Amygdala (tissue), 56 donors: ENCODE data around the gene STARD10.

Source experiments
- DNase-seq, 56 donors: peaks; one replicate each; lab custom pipeline; 2025; lab: John Stamatoyannopoulos, UW

STARD10 gene

DNA sequence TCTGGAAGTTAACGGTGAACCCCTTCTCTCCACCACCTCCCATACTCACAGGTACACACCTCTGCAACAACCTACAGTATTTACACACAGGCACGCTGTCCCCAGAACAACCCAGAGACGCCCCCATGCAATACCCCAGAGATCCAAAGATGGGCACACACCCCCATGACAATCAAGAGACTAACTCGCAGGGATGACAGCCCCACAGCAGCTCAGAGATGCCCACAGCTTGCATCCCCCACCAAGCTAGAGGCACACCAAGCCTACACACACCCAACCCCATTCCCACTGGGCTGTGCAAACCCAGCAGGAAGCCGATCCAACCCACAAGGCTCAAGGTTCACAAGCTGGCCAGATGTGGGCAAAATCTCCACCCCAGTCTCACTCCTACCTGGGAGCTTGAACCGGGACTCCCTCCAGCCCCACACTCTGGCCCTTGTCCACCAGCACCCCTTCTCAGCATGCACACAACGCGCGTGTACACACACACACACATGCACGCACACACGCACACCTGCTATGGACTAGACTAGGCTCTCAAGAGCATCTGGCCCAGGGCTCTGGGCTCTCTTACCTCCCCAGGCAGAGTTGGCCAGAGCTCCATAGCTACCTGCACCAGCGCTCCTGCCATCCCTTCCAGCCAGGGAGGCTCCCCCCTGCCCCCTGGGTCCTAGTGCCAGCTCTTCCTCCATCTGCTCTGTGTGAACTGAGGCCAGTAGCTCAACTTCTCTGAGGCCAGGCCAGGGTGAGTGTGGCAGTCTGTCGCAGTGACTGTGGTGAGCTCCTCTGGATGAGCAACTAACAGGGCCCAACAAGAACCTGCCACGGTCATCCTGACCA, 11.5 kb downstream of the STARD10 start:
- DNase-seq, result no peak

DNA sequence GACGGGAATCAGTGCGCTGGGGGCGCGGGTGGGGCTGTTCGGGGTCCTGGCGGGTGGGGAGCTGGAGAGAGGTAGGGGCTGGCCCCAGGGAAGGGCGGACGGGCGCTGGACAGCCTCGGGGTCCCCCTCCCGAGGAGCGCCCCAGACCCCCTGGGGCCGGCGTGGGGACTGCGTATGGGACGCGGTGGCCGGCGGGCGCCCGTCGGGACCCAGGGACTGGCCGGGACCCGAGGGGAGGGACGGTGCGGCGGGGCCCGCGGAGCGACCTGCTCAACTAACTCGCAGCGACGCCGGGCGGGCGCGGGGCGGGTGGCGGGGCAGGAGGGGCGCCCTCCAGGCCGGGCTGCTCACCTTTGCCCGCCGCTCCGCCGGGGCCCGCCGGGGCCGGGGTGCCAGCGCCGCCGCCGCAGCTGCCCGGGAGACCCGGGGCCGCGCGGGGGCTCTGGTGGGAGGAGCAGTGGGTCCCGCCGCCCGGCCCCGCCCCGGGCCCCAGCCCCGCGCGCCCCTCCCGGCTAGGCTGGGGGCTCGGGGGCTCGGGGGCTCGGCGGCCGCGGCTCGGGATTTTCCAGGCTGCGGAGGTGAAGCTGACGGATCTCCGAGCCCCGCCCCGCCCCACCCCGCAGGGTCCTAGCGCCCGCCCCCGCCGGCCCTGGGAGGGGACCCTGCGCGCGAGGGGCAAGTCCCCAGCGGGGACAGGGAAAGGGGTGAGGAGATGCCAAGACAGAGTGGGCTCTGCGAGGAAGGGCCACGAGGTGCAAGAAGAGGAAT, 12.3 kb downstream of the STARD10 start:
- peak in 10 of 56 donors; percentile 19 to 66 (median 30) for DNase-seq

DNA sequence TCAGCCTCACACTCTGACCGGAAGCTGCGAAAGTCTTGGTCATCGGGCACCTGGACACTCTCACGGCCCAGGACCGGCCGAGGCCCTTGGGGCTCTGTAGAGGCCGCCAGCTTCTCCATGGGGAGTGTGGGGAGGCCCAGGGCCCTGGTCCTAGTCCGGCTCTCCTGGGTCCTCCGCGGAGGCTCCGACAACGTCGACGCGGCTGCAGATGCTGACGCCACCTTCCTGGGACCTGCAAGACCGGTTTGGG, 12.9 kb downstream of the STARD10 start:
- no peak for DNase-seq

DNA sequence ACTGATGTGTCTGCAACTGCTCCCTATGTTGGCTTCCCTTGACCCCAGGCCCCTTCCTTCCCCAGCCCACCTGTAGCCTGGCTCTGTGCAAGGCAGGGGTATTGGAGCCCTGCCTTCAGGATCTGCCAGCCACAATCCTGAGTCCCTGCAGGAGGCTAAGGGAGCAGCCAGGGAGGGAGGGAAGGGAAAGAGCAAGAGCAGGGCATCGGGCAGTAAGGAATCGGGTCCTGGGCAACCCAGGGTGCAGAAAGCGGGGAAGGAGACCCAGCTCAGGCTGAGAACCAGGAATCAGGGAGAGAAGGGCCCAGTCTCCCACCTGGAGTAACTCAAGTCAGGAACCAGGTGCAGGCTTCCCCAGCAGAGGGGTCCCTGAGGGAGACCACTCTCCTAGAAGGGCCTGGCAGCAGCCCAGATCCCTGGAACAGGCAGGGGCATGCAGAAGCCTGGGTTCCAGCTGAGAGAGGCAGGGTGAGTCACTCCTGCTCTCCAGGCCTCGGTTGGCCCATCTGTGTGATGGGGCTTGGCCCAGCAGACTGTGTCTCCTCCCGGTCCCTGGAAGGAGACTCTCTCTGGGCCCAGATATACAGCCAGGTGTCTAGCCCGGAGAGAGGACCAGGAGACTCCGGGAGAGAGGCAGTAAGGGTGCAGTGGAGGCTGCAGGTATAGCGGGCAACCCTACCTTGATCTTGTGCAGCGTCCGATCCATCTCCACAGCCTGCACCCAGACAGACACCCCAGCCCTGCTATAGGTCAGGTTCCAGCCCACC, 13.4 kb downstream of the STARD10 start:
- no peak for DNase-seq

DNA sequence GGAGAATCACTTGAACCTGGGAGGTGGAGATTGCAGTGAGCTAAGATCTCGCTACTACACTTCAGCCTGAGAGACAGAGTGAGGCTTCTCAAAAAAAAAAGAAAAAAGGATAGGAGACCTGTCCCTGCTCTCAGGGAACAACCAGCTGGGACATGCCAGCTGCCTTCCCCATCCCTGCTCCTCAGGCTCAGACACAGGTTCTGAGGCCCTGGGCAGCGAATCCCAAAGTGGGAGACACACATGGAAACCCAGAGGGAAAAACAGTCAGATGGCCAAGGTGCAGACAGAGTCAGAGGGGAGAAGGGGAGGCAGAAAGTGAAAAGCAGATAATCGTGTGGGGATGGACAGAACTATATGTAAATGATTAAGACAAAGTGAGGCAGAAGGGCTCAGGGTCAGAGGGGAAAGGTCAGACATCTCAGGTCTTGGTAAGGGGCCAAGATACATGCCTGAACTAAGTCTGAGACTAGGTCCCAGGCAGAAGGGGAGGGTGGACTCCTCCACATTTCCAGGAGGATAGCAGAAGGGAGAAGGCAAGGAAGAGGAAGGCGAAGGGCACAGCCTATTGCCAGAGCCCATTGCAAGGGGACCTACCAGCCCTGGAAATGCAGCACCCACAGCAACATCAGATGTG, 14.2 kb downstream of the STARD10 start:
- DNase-seq, result no peak

DNA sequence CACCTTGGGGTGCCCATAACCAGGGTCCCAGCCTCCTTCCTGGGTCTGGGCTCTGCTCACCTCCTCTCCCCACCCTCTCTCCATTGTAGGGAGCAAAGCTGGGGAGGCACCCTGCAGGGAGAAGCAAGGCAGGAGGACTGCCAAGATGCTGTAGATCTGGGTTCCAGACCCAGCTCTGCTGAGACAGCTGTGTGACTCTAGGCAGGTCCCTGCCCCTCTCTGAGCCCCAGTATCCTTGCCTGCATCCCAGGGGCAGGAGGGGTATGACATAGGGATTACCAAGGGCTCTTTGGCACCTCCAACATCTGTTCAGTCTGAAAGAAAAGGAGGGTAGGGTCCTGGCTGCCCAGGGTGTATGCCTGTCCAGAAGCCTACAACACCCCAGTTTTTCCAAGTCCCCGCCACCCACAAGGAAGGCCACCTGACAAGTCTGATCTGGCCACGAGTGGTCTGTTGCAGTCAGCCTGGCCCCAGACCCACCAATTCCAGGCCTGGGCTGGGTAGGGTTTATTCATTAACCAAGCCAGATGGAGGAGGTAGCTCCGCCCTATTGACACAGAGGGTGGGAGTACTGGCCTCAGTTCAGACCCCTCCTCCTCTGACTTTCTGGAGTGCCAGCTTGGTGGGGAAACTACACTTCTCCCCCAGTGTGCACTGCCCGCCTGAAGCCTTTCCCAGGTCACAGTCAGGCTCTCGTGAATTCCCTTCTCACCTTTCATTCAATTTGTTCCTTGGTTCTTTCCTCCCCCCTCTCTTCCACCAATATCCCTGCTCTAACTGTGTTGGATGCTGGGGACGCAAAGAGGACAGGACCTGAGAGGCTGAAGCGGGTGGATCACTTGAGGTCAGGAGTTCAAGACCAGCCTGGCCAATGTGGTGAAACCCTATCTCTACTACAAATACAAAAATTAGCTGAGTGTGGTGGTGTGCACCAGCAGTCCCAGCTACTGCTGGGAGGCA, 15.0 kb downstream of the STARD10 start:
- DNase-seq, result no peak

DNA sequence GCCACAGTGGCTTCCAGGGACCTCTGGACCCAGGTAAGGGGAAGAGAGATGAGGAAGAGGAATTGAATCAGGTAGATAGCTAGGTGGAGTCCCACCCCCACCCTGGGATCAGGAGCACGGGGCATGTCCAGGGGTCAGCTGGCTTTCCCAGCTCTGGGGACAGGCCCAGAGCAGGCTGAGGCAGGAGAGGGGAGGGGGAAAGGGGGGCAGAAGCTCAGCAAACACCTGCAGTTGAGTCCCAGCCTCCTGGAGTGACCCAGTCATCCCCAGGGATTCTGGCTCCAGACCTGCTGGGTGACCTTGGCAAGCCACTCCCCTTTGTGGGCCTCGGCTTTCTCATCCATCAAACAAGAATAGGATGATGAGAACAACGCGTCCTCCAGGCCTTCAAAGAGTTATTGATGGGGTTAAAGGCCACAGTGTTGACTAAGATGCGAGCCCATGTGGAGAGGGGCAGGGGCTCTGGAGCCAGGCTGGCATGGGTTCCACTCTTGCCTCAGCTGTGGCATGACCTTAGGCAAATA, 16.0 kb downstream of the STARD10 start:
- peak in 9 of 56 donors; percentile 17 to 50 (median 37) for DNase-seq

DNA sequence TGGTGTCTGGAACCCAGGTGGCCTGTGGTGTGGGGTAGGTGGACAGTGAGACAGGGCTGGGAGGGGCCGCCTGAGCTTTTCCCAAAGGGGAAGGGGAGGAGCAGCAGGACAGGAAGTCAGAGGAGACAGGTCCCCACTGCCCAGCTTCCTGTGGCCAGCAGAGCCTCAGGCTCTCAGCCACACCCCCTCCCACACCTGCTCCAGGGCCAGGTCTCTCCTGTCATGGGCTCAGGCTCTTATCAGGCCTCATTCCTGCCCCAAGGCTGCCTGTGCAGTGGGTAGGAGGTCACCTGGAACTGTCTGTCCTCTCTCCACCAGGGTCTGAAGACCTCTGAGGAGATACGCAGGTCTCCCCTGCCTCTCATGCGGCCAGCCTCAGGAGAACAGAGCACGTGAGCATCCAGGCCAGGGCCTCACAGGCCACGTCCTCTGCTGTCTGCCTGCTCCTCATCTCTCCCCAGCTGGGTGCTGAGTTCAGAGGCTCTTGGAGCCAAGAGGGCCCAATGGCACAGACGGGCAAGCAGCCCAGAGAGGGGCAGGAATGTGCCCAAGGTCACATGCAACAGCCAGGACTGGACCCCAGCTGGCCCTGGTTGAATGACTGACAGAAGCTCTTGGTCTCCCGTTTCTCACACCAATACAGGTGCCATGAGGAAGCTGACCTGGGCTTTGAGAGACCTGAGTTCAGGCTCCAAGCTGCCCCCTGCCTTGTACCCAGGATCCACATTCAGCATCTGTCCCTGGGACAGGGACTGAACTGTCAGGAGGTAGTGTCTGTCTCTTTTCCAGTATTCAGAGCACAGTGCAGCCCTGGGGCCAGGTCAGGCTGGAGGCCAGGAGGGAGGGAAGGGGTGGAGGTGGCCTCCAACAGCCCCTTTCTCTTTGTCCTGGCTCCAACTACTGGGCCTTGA, 16.7 kb downstream of the STARD10 start:
- DNase-seq, result peak in 44 of 56 donors; percentile 24 to 86 (median 60)

DNA sequence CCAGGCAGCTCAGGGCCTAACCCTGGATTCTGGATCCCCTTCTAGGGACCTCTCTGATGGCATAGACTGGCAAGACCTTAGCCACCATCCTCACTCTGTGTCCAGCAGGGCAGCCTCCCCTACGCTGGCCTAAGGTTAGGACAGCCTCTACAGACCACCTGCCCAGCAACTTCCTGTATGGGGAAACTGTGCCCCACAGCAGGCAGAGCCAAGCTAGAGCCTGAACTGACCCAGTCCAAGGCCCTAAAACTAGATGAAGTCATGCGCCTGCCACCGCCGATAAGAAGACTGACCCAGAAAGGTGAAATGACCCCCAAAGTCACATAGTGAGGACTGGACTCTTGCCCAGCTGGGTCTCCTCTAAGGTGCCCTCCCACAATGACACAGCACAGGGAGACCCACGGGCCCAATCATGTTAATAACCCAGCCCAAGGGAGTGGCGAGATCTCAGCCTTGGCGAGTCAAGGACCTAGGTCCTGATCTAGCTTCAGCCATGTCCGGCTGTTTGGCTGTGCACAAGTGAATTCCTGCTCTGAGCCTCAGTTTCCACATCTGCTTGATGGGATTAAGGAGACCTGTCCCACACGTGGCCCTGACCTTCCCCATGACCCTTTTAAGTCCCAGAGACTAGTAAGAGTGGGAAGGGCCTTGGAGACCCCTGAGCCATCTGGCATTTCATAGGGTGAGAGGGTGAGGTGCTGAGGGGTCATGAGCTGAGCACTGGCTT, 17.6 kb downstream of the STARD10 start:
- DNase-seq, result no peak

DNA sequence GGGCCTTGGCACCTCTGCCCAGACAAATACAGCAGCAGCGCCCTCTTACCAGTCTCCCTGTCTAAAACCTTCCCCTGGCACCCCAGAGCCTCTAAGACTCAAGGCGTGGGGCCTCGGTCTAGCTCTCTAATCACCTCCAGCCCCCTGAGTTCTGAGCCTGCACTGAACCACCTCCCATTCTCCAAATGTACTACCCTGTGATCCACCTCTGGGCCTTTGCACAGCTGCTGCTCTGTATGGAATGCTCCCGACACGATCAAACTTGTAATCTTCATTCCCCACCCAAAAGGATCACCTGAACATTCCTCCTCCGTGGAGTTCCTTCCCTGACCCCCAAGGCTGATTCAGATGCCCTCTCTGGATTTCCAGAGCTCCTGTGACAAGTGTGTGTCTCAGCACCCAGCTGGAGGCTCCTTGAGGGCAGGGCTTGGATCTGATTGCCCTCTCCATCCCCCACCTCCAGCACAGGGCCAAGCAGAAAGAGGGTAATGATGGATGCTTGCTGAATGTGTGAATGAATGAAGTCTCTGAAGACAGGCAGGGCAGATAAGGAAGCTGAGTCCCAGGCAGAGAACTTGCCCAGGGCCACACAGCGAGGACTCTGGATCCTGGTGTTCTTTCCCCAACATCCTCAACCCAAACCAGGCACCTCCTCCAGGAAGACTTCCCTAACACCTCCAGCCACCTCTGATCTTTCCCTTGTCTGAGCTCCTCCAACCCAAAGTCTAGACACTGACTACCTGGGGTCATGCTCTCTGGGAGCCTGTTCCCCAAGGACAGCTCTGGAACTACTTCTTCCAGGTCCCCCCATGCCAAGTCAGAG, 18.3 kb downstream of the STARD10 start:
- no peak for DNase-seq

DNA sequence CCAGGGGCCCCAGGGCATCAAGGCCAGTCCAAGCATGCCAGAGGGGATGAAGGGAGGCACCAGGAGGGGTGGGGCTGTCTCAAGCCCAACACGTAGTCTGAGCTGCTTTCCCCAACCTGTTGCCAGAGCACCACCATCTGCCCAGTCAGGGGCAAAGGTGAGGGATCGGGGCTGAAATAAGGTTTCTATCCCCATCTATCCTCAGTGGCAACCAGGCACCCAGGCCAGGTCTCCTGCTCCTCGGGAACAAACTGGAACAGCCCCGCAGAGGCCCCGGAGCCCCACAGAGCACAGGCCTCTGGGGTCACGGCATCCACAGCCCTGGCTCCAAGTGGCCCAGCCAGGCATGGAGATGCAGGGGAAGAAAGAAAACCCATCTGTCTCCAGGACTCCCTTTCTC, 19.3 kb downstream of the STARD10 start:
- no peak for DNase-seq

DNA sequence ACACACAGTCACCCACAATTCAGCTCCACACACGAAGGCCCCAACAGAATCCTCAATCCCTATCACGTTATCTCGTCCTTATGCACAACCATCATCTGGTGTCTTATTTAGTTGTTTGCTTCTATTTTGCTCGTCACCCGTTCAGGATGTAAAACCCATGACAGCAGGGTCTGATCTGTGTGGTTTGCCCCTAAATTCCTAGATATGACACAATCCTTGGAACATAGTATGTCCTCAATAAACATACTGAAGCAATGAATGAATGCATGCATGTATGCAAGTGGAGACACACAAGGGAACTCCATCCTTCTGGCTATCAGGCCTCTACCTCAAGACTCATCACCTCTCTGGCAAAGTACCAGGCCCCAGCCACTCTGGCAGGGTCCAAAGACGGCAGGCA, 20.2 kb downstream of the STARD10 start:
- DNase-seq, result no peak

DNA sequence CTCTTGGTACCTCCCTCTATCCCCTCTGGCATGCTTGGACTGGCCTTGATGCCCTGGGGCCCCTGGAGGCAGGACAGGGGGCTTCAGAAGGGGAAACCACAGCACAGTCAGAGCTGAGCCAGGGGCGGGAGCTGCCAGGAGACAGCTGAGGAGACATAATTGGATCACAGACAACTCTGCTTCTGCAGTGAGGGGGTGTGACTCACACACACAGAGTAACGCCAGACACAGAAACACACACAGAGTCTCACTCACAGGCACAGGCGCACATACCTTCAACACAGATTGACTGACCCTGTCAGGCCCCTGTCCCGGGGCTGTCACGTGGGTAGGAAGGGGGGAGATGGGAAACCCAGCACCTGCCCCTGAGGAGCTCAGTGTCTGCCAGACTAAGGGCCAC, 20.6 kb downstream of the STARD10 start:
- DNase-seq, result peak in 36 of 56 donors; percentile 20 to 77 (median 44)

DNA sequence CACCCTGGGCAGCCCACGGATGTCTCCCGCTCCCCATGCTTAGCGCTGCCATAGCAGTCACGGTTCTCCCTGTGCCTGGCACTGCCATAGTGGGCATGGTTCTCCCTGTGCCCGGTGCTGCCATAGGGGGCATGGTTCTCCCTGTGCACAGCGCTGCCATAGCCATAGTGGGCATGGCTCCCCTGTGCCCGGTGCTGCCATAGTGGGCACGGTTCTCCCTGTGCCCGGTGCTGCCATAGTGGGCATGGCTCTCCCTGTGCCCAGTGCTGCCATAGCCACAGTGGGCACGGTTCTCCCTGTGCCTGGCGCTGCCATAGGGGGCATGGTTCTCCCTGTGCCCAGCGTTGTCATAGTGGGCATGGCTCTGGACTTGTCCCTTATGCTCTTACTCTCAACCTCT, 21.8 kb downstream of the STARD10 start:
- no peak for DNase-seq

DNA sequence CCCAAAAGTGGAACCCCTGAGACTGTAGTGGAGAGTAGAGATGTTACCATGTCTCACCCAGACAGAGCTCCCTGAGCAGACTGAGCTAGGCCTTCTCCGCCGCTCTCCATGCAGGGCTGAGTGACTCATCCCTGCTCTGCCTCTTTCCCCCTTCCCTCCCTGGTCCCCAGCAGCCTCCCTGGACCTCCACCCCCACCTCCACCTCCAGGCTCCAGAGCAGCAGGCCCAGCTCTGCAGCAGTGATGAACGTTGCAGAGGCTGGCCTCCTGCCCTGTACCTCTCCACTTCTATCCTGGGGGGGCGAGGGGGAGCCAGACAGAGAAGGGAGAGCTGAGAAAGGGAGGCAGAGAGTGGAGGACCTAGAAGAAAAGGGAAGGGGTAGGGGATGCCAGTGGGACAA, 22.3 kb downstream of the STARD10 start:
- DNase-seq, result peak in 1 of 56 donors; percentile 16

DNA sequence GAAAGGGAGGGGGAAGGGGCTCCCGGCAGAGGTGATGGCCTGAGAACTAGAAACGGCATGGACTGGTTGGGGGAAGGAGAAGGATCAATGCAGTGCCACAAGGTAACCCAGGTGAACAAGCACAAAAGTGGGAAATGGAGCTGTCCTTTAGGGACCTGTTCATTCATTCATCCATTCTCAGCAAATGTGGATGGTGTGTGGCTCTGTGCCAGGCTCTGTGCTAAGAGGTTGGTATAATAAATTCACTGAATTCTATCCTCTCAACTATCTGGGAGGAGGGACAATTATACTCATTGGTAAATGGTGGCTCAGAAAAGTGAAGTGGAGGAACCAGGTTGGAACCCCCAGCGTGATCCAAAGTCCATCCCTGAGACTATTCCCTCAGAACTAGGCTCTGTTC, 23.0 kb downstream of the STARD10 start:
- no peak for DNase-seq

DNA sequence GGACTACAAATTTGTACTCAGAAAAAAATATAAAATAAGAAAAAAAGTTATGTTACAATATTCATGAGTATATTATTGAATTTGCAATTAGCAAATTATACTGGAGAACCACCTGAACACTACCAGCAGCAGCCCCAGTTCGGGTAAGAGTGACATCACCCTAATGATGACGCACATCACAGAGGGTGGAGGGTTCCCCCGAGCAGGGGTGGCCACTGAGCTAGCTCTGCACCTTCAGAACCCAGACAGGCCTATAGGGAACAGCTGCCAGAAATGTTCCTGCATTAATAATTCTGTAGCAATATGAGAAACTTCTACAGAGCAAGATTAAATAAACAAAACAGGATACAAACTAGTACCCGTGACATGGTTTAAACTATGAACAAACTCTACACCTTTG, 24.2 kb downstream of the STARD10 start:
- no peak for DNase-seq
